HG03442 (cell line): ENCODE data around the gene ENOX1.
"Not testable (repeated sequence)": the region's sequence is repeated elsewhere in the genome, so short reads cannot be mapped to it uniquely, and the experiment has no call there.

Source experiments
- ATAC-seq: cut with Tn5 transposase; IDR thresholded peaks from one replicate; pipeline ENCODE4 v1.9.1; 2021; ENCODE audit warnings: mild to moderate bottlenecking, moderate library complexity; ENCODE audit not compliant: unreplicated experiment

ENOX1 gene

DNA sequence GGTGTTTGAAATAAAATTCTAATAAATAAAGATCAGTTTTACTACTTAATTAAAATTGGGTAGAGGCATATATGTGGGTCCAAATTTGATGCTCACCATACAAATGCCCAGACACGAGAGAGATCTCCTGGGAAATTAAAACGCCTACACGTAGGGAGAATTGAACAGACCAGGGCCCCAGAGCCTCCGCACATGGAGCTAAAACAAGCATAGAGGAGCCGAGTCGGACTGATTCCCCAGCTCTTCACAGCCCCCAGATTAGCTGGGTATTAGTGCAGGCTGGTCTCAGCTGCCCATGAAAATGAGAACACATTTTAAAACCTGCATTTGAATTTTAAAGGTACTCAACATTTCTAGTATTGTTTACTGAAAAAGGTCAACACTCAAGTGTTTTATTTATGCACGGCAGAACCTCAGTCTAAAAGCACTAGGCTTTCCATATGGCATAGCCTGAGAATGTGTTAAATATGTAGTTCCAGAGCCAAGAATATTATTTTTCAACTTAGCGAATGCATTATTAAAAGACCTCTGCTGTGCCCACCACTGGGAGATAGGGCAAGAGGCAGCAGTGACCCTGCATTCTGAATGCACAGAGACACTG is 344.8 kb downstream of the ENOX1 start:
- ATAC-seq = no peak

DNA sequence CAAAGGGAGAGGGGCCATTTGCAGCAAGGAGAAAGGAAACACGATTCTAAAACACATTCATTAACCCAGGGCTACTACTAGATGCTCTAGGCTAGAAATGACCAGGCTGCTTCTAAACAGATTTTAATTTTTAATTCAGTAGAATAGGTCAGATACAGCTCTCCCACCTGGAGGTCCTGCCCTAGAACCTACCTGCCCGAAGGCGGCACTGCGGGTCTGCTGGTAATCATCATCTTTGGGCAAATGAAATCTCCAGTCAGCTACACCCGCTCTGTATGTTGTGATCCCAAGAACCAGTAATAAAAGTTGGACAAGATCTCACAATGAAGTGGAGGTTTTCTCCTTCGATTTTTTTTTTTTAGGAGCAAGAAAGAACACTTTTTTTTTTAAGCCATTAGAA is 345.3 kb downstream of the ENOX1 start:
- ATAC-seq = no peak

DNA sequence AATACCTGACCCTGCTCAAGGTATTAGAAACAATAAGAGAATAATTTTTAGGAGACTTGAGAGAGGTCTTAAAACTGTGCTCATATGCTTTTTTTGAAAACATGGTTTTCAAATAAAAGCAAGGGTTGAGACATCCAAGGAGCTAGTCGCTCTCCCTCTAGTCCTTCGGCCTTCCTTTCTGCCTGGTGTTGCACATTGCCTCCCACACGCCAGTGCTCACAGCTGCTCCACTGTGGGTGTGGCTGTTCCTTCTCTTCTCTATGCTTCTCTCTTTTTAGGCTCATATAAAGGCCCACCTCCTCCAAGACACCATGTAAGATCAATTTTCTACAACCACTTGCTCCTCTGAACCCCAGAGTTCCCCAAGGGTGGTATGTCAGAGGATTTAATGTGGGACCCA is 352.6 kb downstream of the ENOX1 start:
- no peak for ATAC-seq

DNA sequence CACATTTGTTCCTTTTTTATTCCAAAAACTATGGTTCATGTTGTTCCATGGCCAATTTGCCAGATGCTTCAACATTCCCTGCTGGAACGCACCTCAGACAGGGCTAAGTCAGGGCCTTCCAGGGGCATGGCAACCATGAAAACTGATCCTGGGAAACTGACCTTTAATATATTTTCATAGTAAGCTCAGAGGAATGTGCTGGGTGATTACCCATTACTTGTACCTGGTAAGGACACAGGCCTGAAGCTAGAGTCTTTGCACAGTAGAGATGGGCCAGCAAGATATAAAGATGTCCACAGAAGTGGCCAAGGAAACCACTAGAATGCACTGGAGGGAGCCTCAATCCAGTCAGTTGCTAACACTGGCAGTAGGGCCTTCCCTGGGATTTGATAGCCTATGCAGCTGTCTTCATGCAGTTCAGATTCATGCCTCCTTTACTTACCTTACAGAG is 353.1 kb downstream of the ENOX1 start:
- no peak for ATAC-seq

DNA sequence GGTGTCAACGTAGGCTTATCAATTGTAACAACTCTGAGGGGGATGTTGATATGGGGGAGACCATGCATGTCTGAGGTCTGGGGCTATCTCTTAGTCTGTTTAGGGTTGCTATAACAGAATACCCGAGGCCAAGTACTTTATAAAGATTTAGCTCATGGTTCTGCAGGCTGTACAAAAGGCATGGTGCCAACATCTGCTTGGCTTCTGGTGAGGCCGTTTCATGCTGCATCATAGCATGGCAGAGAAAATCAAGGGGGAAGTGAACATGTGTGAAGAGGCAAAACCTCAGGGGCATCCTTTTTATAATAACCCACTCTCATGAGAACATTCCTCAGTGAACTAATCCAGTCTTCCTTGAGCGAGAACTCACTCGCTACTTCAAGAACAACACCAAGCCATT is 353.8 kb downstream of the ENOX1 start:
- no peak for ATAC-seq

DNA sequence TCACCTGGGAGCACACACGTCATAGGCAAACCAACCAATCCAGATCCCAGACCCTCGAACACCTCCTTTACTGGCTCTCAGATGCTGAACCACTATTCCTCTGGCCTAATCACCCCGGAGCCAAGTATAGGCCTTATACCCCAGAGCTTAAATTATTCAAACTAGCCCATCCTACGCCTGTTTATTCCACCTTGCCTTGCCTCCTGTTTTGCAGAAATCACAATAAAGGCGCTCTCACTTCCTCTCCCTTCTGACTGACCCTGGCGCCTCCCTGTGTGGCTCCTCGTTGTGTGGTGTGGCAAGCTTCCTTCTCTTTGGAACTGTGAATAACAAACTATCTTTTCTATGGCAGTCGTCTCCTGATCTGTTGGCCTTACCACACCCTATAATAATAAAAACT is 354.9 kb downstream of the ENOX1 start:
- ATAC-seq = no peak

DNA sequence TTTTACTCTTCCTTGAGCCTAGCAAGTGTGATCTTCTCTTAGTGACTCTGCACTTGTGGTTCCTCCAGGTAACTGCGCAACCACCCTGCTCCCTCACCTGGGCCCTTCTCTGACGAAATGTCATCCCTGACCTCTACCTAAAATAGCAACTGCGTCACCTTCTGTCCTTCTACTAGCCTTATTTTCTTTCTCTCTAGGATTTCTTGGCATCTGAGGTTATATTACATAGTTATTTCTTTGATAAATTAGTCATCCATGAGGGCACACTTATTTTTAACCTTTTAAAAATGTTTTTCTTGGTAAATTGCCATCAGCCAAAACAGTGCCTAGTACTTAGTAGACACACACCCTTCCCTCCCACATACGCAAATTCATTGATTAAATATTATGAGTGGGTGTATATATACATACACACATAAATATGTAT is 355.5 kb downstream of the ENOX1 start:
- ATAC-seq = no peak

DNA sequence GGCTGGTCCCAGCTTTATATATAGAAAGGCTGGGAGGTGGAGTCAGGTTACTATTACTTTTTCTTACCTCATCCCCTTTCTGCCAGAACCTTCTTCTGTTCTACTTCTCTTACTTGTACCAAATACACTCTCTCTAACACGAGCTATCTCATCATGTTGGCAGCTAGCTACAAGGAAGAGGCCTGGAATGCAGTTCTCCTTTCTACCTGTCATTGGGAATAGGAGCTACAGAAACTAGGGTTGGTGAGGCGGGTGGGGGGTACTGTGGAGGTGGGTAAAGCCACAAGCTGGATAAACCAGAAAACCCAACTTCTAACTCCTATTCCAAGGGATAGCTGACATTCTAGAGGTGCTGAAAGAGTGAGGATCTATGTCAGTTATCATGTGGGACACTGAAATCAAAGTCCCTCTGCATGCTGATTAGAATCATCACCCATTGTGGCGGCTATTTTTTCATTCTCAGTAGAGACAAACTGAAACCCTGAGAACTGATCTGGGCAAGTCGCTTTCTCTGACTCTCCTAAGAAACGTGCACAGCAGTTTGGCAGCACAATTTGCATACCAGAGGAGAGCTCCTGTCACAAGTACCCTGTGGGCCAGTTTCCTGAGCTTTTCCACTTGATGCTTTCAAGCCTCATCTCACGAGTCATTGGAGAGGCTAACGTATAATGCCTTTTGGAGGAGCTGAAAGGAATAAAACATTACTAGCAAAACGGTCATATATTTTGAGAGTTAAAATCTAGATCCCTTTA is 358.1 kb downstream of the ENOX1 start:
- no peak for ATAC-seq

DNA sequence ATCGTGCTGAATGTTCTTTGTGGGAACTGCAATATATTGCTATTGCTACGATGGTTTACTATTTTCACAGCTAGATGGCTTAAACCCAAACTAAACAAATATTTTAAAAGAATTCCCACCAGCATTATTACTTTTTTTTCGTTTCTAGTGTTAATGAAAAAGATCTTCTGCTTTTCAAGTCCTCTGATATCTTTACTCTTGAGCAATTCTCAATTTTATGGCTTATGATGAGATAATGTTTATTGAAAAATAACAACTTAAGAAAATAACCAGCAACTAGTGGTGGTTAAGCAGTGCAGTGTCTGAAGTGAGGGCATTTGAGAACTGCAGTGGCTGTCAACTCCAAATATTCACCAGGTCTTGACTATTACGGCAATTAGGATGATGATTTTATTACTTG is 360.4 kb downstream of the ENOX1 start:
- ATAC-seq = no peak

DNA sequence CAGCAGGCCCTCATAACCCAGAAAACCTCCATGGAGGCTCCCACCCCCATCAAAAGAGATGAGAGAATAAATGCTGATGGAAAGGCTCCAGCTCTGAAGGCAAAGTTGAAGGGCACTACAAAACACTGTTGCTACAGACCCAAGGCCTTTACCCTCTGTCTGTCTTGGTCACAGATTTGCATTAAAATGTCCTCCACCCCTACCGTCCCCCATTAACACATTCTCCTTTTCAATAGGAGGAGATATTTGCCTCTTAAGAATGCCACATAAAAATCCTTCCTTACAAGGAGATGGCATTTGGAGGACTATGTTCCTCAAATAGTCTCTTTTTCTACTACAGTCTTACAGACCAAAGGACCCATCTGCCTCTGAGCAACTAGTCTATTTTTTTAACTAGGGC is 361.5 kb downstream of the ENOX1 start:
- ATAC-seq = no peak

DNA sequence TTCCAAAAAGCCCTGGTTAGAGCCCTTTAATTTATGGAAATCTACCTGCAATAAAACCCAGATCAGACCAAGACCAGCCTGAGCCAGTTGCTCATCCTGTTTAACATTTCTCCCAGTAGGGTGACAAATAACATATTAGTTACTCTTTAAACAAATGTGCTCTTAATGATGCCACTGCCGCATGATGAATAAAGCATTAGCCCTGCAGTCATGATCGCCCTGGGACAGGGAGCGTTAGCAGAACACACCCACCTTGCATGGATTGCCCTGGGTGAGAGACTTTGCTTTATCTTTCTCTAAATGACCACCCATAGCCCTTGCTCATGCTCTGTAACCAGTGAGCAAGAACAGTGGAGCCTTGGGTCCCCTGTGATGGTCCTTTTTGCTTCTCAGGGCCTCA is 362.4 kb downstream of the ENOX1 start:
- no peak for ATAC-seq

DNA sequence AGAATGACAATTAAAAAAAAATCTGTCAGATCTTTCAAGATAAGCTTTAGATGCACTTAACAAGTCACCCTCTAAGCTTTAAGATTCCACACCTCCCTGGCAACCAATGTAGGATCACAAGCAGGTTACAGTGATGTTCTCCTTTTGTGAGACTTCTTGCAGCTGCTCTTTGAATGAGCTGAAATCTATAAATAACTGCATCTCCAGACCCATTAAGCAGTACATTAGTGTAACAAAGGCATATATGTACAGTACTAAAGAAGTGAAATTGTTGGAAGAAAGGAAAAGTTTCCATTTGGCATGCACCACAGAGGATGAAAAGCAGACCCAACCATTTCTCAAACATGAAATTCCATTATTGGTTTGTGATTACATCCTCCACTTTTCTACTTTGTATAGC is 364.7 kb downstream of the ENOX1 start:
- ATAC-seq = no peak

DNA sequence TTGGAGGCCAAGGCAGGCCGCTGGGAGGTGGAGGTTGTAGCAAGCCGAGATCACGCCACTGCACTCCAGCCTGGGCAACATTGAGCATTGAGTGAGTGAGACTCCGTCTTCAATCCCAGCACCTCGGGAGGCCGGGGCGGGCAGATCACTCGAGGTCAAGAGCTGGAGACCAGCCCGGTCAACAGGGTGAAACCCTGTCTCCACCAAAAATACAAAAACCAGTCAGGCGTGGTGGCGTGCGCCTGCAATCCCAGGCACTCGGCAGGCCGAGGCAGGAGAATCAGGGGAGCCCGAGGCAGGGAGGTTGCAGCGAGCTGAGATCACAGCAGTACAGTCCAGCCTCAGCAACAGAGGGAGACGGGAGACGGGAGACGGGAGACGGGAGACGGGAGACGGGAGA is 369.9 kb downstream of the ENOX1 start:
- not testable (repeated sequence) for ATAC-seq

DNA sequence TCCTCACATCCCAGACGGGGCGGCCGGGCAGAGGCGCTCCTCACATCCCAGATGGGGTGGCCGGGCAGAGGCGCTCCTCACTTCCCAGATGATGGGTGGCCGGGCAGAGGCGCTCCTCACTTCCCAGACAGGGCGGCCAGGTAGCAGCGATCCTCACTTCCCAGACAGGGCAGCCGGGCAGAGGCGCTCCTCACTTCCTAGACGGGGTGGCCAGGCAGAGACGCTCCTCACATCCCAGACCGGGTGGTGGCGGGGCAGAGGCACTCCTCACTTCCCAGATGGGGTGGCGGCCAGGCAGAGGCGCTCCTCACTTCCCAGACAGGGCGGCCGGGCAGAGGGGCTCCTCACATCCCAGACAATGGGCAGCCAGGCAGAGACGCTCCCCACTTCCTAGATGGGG is 370.4 kb downstream of the ENOX1 start:
- not testable (repeated sequence) for ATAC-seq

DNA sequence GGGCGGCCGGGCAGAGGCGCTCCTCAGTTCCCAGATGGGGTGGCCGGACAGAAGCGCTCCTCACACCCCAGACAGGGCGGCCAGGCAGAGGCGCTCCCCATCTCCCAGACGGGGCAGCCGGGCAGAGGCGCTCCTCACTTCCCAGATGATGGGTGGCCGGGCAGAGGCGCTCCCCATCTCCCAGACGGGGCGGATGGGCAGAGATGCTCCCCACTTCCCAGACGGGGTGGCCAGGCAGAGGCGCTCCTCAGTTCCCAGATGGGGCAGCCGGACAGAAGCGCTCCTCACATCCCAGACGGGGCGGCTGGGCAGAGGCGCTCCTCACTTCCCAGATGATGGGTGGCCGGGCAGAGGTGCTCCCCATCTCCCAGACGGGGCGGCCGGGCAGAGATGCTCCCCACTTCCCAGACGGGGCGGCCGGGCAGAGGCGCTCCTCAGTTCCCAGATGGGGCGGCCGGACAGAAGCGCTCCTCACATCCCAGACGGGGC is 370.8 kb downstream of the ENOX1 start:
- ATAC-seq = not testable (repeated sequence)

DNA sequence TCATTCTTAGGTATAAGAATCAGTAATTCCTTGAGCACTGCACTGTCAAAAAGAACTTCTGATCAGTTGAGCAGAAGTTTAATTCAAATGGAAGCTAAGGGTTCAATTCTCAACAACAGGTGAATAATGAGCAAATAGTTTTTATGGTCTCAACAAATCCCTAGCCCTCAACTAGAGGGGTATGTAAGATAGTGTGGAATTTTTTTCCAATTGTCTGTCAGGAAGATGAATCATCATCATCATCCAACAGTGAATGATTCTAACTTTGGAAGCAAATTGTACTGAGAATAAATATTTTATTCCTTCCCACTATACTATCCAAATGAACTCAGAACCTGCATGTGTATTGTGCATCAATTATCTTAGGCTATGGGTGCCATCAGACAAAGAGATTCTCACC is 372.7 kb downstream of the ENOX1 start:
- ATAC-seq = no peak

DNA sequence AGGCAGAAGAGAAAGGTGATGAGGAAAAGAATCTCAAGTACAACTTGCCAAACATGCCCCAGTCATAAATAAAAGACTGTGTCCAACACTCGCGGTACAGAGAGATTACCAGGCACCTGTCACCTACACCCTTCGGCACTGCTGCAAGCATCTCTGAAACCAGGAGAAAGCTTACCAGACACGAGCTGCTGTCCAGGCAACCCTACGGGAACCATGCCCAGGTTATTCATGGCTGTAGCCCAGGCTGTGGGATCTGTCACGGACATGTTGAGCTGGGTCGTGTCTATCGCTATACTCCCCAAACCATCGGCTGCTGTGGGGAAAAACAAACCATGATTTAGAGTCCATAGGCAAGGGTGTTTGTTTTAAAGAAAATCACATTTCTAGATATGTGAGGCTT is 375.0 kb downstream of the ENOX1 start:
- no peak for ATAC-seq

DNA sequence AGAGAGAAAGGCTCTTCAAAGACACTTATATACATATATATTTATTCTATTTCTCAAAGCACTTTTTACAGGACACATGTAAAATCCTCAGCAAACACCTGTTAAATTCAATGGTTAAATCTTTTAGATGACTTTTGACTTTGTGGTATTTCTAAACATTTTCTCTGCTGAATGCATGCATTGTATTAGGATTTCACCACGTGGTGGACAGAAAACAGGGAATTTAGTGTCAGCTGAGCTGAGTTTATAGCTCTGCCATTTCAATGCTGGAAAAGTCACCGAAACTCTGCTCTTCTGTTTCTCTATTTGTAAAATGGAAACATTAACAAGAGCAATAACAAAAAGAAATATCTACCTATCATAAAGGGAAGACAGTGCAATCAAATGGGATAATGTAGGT is 375.6 kb downstream of the ENOX1 start:
- ATAC-seq = no peak

DNA sequence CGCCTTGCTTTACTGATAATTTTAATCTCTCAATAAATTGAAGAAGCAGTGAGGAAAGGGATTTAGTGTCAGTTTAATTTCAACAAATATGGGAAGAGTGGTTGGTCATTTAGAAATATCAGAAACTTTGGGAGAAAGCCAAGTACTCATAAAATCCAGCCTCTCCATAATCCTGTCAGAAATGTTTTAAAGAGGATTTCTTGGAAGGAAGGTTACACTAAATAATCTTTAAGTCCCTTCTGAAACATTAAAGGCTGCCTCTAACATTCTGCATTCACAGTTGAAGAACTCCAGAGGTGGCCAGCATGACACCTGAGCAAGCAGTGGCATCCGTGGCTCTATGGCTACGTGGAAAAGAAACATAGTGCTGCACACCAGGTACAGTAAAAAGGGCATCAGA is 378.5 kb downstream of the ENOX1 start:
- no peak for ATAC-seq

DNA sequence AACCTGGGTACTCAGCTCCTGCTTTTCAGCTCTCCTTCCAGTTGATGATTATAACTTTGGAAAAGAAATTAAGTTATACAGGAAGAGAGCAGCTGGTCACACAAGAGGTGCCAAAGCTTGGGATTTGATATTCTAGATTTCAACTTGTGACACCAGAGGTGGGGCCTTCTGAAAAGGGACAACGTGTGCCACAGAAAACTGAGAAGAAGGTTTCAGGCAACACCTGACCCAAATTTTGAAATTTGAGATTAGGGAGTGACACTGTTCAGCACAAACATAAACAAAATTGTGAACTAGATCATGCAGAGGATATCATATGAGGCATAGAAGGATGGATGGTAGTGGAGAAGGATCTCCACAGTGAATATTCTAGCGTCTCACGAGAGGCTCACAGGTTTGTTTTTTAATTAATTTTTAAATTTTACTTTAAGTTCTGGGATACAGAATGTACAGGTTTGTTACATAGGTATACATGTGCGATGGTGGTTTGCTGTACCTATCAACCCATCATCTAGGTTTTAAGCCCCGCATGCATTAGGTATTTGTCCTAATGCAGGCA is 379.7 kb downstream of the ENOX1 start:
- no peak for ATAC-seq

DNA sequence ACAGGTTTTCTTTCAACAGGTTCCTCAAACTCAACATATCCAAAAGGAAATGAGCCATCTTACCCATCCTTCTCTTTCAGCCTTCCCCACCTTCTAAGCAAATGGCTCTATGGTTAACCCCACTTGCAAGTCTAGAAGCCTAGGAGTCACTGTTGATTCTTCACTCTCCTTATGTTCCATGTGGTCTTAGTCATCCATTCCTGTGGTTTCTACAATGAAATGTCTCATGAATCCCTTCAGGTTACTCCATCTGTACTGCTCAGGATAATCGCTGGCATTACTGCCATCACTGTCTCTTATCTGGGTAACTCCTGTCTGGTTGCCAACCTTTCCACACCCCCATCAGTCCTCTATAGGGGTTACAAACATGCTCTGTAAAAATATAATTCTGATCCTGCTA is 381.3 kb downstream of the ENOX1 start:
- no peak for ATAC-seq

DNA sequence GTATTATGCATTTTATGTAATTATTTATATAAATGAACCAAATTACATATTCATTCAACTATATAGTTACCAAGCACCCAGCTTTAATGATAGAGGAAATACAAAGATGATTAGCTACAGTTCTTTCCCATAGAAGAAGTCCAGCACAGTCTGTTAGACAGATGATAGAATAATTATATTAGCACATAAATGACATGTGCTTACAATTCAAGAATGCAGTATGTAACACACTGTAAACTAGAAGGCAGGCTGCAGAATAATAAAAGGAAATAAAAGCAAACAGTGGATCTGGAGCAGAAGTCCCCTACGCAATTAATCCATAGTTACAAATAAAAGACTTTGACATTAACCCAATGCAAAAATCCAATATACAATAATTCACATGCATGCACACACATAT is 384.4 kb downstream of the ENOX1 start:
- no peak for ATAC-seq
